ENCODE data around the gene TMEM26. TPM values are rescaled to one million over a fixed set of nuclear protein-coding genes. Genes with fewer than 3 reads are reported as not detected.

TMEM26 gene
- total and polyA plus RNA-seq, 2 of the 13 experiments (the other 11 are each of a cell fraction or from before 2014, with no cell fraction given) = not detected

- ChIA-PET CTCF (ENCODE audit: low intra/inter-chr PET ratio, low total read pairs) (no interaction called here), POLR2A (no interaction called here)
- ATAC-seq (no peak), DNase-seq (ENCODE audit: low spot score) (no peak), FAIRE-seq (no peak)
- intact Hi-C loops (cut with micrococcal nuclease; ENCODE audit: unreplicated experiment) = no loop called here
- Histone ChIP-seq H3K4me1 (ENCODE audit: insufficient read depth, low read length) (no peaks in the 10 kb centered on the region), H3K36me3 (replicated peaks in 1 of 2; ENCODE audit: control insufficient read depth in 1 of 2, insufficient read depth in 2 of 2, low read length in 2 of 2) (no peaks in the 10 kb centered on the region), H3K9ac (ENCODE audit: insufficient read depth, low read depth, low read length) (no peak overlapping the region), H3K4me3 (replicated peaks in 1 of 3; ENCODE audit: insufficient read depth in 1 of 3, low read depth in 2 of 3, low read length in 3 of 3) (no peak overlapping the region), H3K79me2 (ENCODE audit: insufficient read depth, low read length) (no peaks in the 10 kb centered on the region), H3K9me3 (ENCODE audit: low read length) (no peaks in the 10 kb centered on the region), H4K20me1 (ENCODE audit: insufficient read depth, low read length) (no peaks in the 10 kb centered on the region), H2AFZ (ENCODE audit: low read length) (no peak overlapping the region), H3K27ac (ENCODE audit: extremely low read length, insufficient read depth, low read length) (no peak overlapping the region), H3K4me2 (ENCODE audit: low read depth, low read length) (no peak overlapping the region), H3K27me3 (ENCODE audit: control insufficient read depth in 1 of 2, insufficient read depth in 2 of 2, low read length in 2 of 2) (no peaks in the 10 kb centered on the region)
- in situ Hi-C loops (cut with HindIII; ENCODE audit: extremely low pct_ligation_motif_present, low pct_unique_long_range_greater_than_20kb) = no loop called here
- TF ChIP-seq ZFP36L2 (CRISPR knock-in tag; IDR thresholded peaks at IDR 0.05) (no peak), CREBL2 (CRISPR knock-in tag; IDR thresholded peaks at IDR 0.05; ENCODE audit: borderline replicate concordance) (no peak), ARID3A (IDR thresholded peaks at IDR 0.05; ENCODE audit: low read depth, low read length) (no peak)
- 38% methylated on average over 3 of the region's 3 CpGs for WGBS (ENCODE audit: low lambda C conversion rate)
- no TSS peak for BruUV-seq (replicated peaks)
Observed at GRCh38 chr10:61475449-61475873, 22.3 kb upstream of the TMEM26 start.

- intact Hi-C loops (cut with micrococcal nuclease; ENCODE audit: unreplicated experiment) = no loop called here
- Histone ChIP-seq H3K4me1 (ENCODE audit: insufficient read depth, low read length) (no peaks in the 10 kb centered on the region), H3K9ac (ENCODE audit: insufficient read depth, low read depth, low read length) (no peak overlapping the region), H4K20me1 (ENCODE audit: insufficient read depth, low read length) (no peaks in the 10 kb centered on the region), H3K27ac (ENCODE audit: extremely low read length, insufficient read depth, low read length) (no peak overlapping the region), H3K36me3 (replicated peaks in 1 of 2; ENCODE audit: control insufficient read depth in 1 of 2, insufficient read depth in 2 of 2, low read length in 2 of 2) (no peaks in the 10 kb centered on the region), H3K4me2 (ENCODE audit: low read depth, low read length) (no peak overlapping the region), H2AFZ (ENCODE audit: low read length) (no peak overlapping the region), H3K9me3 (ENCODE audit: low read length) (no peaks in the 10 kb centered on the region), H3K79me2 (ENCODE audit: insufficient read depth, low read length) (no peaks in the 10 kb centered on the region), H3K4me3 (replicated peaks in 1 of 3; ENCODE audit: insufficient read depth in 1 of 3, low read depth in 2 of 3, low read length in 3 of 3) (no peak overlapping the region), H3K27me3 (ENCODE audit: control insufficient read depth in 1 of 2, insufficient read depth in 2 of 2, low read length in 2 of 2) (0 out of 5 replicates have a peak, but pooled peaks cover 0 to 1% of the 10 kb centered on the region in 2 experiments)
- ChIA-PET CTCF (ENCODE audit: low intra/inter-chr PET ratio, low total read pairs) (no interaction called here), POLR2A (no interaction called here)
- DNase-seq (ENCODE audit: low spot score) (no peak), ATAC-seq (no peak), FAIRE-seq (no peak)
- in situ Hi-C loops (cut with HindIII; ENCODE audit: extremely low pct_ligation_motif_present, low pct_unique_long_range_greater_than_20kb) = no loop called here
- WGBS (ENCODE audit: low lambda C conversion rate) = 3% methylated on average over 5 of the region's 5 CpGs
- no TSS peak for BruUV-seq (replicated peaks)
- TF ChIP-seq SYNCRIP (IDR thresholded peaks at IDR 0.05; ENCODE audit: insufficient read depth, low read depth, low read length) (no peak), BCL3 (CRISPR knock-in tag; IDR thresholded peaks at IDR 0.05) (no peak), SRF (IDR thresholded peaks at IDR 0.05; ENCODE audit: low read depth, low read length) (no peak), ZBTB39 (CRISPR knock-in tag; IDR thresholded peaks at IDR 0.05) (no peak), STAG1 (CRISPR knock-in tag; IDR thresholded peaks at IDR 0.05) (peak; percentile 18; the same call in 1 of the 2 replicates), CTCF (CRISPR knock-in tag; IDR thresholded peaks at IDR 0.05) (0 out of 2 replicates have a peak, but pooled peaks have one; percentile 9)
Observed at GRCh38 chr10:61472090-61472674, 19.0 kb upstream of the TMEM26 start.
